HG03095 (cell line): ENCODE data around the gene SYT1.
"Not testable (repeated sequence)": the region's sequence is repeated elsewhere in the genome, so short reads cannot be mapped to it uniquely, and the experiment has no call there.

ENCODE experiments used
- ATAC-seq: cut with Tn5 transposase; IDR thresholded peaks from one replicate; pipeline ENCODE4 v1.9.1; 2021; ENCODE audit warnings: moderate library complexity; ENCODE audit not compliant: unreplicated experiment

Gene SYT1

DNA sequence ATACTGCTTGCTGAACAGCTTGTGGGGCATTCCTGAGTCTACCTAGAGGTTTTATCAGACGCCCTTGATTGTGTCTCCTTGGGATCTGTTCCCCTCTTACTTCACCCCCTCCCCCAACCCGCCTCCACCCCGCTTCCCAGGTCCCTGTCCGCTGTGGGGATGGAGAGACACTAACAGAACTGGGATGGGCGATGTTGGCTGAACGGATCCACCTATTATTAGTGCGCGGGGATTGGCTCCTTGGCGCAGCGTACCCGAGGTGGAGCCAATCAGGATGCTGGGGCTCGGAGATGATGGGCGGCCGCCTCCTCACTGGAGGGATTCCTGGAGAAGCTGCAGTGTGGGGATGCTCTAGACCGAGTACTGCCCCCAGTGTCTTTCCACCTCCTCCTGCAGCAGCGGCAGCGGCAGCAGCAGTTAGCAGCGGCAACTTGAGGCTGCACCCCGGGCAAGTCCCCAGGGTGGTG lies at the start of gene SYT1:
Gene SYT1 (plus strand): TSS at position 372 of the 467 bp plus-strand sequence.
- no peak for ATAC-seq

GRCh38 chr12:78818487-78818886 lies 46.1 kb upstream of the SYT1 start:
- no peak for ATAC-seq

GRCh38 chr12:78820946-78821345 lies 43.6 kb upstream of the SYT1 start:
- ATAC-seq = no peak

- no peak for ATAC-seq
Measured at GRCh38 chr12:78824918-78825317, 39.7 kb upstream of the SYT1 start.

DNA sequence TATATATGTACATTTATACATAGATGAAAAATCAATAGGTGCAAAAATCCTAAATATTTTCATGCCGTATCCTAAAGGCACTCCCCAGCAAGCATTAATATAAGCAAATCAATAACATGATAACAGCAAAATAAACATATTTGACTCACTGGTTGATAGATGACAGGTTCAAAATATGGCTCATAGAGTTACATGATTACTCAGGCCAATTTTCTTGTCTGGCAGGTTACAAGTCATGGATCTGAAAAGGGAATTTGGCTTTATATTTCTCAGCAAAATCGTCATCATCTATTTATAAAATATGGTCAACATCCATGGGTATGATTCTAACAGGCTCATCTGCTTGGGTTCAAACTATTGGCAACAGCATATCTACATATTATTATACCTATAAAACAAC lies 34.9 kb upstream of the SYT1 start:
- no peak for ATAC-seq

- no peak for ATAC-seq
Measured at GRCh38 chr12:78835493-78835892, 29.1 kb upstream of the SYT1 start.

DNA sequence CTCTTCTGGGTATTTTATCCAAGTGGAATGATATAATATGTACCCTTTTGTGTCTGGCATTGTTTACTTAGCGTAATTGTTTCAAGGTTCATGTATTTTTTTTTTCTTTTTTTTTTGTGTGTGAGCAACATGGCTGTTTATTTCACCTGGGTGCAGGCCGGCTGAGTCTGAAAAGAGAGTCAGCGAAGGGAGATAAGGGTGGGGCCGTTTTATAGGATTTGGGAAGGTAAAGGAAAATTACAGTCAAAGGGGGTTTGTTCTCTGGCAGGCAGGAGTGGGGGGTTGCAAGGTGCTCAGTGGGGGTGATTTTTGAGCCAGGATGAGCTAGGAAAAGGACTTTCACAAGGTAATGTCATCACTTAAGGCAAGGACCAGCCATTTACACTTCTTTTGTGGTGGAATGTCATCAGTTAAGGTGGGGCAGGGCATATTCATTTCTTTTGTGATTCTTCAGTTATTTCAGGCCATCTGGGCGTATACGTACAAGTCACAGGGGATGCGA lies 24.0 kb upstream of the SYT1 start:
- ATAC-seq = not testable (repeated sequence)

- ATAC-seq = no peak
Measured at GRCh38 chr12:78853231-78853630, 11.3 kb upstream of the SYT1 start.

- peak; percentile 48 for ATAC-seq
Measured at GRCh38 chr12:78863482-78864402, 832 bp upstream of the SYT1 start.

DNA sequence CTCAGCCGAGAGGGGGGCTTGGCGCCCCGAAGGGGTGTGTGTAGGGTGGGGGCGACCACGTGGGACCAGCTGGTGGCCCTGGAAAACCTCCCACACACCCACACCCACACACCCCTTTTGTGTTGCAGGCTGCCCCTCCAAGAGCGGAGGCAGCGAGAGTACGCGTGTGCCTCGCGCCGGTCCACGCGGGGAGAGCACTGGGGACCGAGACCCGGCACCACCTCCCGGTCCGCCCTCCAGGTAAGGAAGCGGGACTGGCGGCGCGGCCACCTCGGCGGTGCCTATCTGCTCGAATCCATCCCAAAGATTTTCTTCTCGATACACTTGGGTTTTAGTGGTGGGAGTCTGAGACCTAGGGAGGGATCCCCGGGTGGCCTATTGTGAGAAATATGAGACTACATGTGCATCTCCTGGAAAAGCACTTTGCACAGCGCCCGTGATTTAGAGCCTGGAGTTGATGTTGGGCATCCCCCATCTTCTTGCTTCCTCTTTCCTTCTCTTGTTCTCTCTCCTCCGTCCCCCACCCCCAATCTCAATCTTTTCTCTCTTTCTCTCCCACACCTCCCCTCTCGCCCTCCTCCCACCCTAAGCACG lies 393 bp downstream of the SYT1 start:
- no peak for ATAC-seq

- ATAC-seq = no peak
Measured at GRCh38 chr12:78865516-78865915, 942 bp downstream of the SYT1 start.

GRCh38 chr12:78866518-78866917 lies 1.9 kb downstream of the SYT1 start:
- ATAC-seq = no peak

- ATAC-seq = no peak
Measured at GRCh38 chr12:78870539-78870938, 6.0 kb downstream of the SYT1 start.

GRCh38 chr12:78871566-78871965 lies 7.0 kb downstream of the SYT1 start:
- ATAC-seq = no peak

GRCh38 chr12:78878459-78878858 lies 13.9 kb downstream of the SYT1 start:
- no peak for ATAC-seq

DNA sequence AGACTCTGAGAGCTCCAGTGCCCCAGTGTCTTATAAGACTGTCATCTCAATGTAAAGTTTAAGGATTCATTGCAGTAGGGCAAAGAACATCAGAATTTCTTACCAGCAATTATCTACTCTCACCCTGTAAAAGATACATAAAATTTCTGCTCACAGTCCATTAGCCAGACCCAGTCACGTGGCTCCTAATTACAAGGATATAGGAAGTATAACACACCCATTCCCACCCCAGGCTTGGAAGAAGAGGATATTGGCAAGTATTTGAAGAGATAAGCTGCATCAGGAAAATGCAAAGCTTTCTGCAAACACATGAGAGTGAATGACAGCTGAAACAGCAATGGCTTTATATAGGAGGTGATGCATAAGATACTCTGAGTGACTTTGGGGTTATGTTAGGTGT lies 14.3 kb downstream of the SYT1 start:
- ATAC-seq = no peak

DNA sequence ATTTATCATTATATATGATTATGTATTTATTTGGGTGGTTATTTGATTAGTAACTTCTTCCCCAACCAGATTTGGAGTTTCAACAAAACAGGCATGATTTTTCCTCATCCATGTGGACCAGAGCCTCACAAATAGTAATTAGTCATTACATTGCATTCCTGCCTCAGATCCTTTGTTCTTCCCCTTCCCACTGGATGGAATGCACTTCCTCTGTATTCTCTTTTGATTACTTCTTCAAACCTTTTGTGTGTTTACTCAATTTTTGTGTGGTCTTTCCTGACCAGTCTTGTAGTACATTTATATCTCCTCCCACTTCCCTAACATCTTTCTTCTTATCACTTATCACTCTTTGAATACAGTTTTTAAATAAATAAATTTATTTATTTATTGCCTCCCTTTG lies 15.5 kb downstream of the SYT1 start:
- ATAC-seq = no peak

- ATAC-seq = no peak
Measured at GRCh38 chr12:78881685-78882084, 17.1 kb downstream of the SYT1 start.

- no peak for ATAC-seq
Measured at GRCh38 chr12:78885466-78885865, 20.9 kb downstream of the SYT1 start.

GRCh38 chr12:78886719-78887407 lies 22.3 kb downstream of the SYT1 start:
- no peak for ATAC-seq

GRCh38 chr12:78887444-78887843 lies 22.9 kb downstream of the SYT1 start:
- ATAC-seq = no peak
